ENCODE results near the gene INSRR. TPM values are rescaled to one million over a fixed set of nuclear protein-coding genes. Genes with fewer than 3 reads are reported as not detected.

INSRR gene
- total and polyA plus RNA-seq, 9 of the 15 experiments (the other 6 are each of a cell fraction or from before 2014, with no cell fraction given), result 0.03 to 0.18 (median 0.06) TPM; not detected in 3

DNA sequence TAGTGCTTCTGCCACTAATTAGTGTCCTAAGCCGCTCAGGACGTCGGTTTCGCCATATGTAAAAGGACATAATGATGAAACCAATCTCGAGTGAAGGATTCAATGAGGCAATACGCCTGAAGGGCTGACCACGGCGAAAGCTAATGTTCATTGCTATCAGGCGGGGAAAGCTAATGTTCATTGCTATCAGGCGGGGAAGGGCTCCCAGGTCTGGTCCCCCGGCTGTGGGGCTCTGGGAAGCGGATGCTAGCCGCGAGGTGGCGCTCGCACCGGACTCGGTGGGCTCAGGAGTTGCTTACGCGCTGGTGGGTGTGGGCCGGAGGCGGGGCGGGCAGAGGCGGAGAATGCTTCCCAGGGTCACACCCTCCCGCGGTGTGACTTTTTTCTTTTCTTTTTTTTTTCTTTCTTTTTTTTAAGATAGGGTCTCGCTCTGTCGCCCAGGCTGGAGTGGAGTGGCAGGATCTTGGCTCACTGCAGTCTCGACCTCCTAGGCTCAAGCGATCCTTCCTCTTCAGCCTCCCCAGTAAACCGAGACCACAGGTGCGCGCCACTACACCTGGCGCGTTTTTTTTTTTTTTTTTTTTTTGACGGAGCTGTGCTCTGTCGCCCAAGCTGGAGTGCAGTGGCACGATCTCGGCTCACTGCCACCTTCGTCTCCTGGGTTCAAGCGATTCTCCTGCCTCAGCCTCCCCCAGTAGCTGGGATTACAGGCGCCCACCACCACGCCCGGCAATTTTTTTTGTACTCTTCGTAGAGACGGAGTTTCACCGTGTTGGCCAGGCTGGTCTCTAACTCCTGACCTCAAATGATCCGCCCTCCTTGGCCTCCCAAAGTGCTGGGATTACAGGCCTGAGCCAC, 33.5 kb upstream of the INSRR start (continued):
- TF ChIP-seq PATZ1 (CRISPR knock-in tag; IDR thresholded peaks at IDR 0.05; ENCODE audit: borderline replicate concordance), result no peak

GRCh38 chr1:156889802-156890580, 31.1 kb upstream of the INSRR start:
- H3K27me3 ChIP-seq (ENCODE audit: control insufficient read depth in 2 of 2, insufficient read depth in 2 of 2, low read length in 2 of 2), result no peaks in the 10 kb centered on the region
- H3K4me2 ChIP-seq (ENCODE audit: insufficient read depth, low read length), result no peak overlapping the region
- H3K4me3 ChIP-seq, result no peak overlapping the region
- peak overlapping the region; percentile 93 for H2AFZ ChIP-seq (ENCODE audit: low read depth, low read length)
- no peaks in the 10 kb centered on the region for H3K79me2 ChIP-seq (ENCODE audit: control insufficient read depth, insufficient read depth, low read length)
- H3K4me1 ChIP-seq (replicated peaks in 1 of 2; ENCODE audit: control insufficient read depth in 2 of 2, insufficient read depth in 2 of 2, low read length in 2 of 2), result peaks cover 19 to 32% of the 10 kb centered on the region in 2 experiments
- no peak overlapping the region for H3K9ac ChIP-seq (ENCODE audit: insufficient read depth in 1 of 2, low read depth in 2 of 2, low read length in 2 of 2)
- intact Hi-C loops (cut with micrococcal nuclease), result loop anchor here (1.0 kb wide), 5 partner anchors 30 to 201 kb away; partner anchors contain the start of gene NTRK1
- in situ Hi-C loops (cut with MboI), result loop anchor here (5.0 kb wide), 1 partner anchor 37 kb away; no protein-coding TSS in a partner anchor
- DNase-seq (ENCODE audit: extremely low read depth in 1 of 4, low spot score in 3 of 4), result peak; percentile 77 to 92 (median 79)
- POLR2A ChIA-PET, result interaction anchor here (0.6 to 2.1 kb wide), 6 partner anchors 10 to 163 kb away, joined by 3 to 6 read pairs (median 3); partner anchors contain the start of genes ISG20L2 and METTL25B
- no peaks in the 10 kb centered on the region for H3K9me1 ChIP-seq (ENCODE audit: control insufficient read depth, insufficient read depth, low read length)
- H3K27ac ChIP-seq (ENCODE audit: extremely low read depth, low read depth, low read length), result no peak overlapping the region
- H3K9me3 ChIP-seq (replicated peaks; ENCODE audit: control insufficient read depth, insufficient read depth, low read depth, low read length), result no peaks in the 10 kb centered on the region
- no peaks in the 10 kb centered on the region for H4K20me1 ChIP-seq (replicated peaks; ENCODE audit: control insufficient read depth, insufficient read depth, low read length)
- FAIRE-seq, result peak; percentile 90
- ATAC-seq, result peak; percentile 68
- H3K36me3 ChIP-seq (ENCODE audit: control insufficient read depth, insufficient read depth, low read length), result no peaks in the 10 kb centered on the region
- CTCF ChIA-PET (ENCODE audit: low intra/inter-chr PET ratio), result interaction anchor here (0.6 to 2.9 kb wide), 14 partner anchors 30 to 264 kb away, joined by 3 to 24 read pairs (median 4); partner anchors contain the start of gene LRRC71
- 42% methylated on average over 8 of the region's 8 CpGs for WGBS (ENCODE audit: insufficient coverage, low coverage, missing lambda C conversion rate)
- BruUV-seq (replicated peaks), result no TSS peak
- TF ChIP-seq ZZZ3 (IDR thresholded peaks at IDR 0.05) (no peak), EWSR1 (IDR thresholded peaks at IDR 0.05; ENCODE audit: borderline replicate concordance, low read depth, partially characterized antibody) (no peak), RFX5 (IDR thresholded peaks at IDR 0.05; ENCODE audit: low read depth, low read length) (no peak), TRIM28 (IDR thresholded peaks at IDR 0.05) (no peak), SNIP1 (IDR thresholded peaks at IDR 0.05; ENCODE audit: low read depth) (peak; percentile 51; the same call in 1 of the 2 replicates), SP1 (CRISPR knock-in tag; IDR thresholded peaks at IDR 0.05) (peak; percentile 38; the same call in 1 of the 2 replicates), E2F3 (CRISPR knock-in tag; IDR thresholded peaks at IDR 0.05) (no peak), CEBPB (tag; IDR thresholded peaks at IDR 0.05) (no peak)
- TF ChIP-seq, protein P1, sequence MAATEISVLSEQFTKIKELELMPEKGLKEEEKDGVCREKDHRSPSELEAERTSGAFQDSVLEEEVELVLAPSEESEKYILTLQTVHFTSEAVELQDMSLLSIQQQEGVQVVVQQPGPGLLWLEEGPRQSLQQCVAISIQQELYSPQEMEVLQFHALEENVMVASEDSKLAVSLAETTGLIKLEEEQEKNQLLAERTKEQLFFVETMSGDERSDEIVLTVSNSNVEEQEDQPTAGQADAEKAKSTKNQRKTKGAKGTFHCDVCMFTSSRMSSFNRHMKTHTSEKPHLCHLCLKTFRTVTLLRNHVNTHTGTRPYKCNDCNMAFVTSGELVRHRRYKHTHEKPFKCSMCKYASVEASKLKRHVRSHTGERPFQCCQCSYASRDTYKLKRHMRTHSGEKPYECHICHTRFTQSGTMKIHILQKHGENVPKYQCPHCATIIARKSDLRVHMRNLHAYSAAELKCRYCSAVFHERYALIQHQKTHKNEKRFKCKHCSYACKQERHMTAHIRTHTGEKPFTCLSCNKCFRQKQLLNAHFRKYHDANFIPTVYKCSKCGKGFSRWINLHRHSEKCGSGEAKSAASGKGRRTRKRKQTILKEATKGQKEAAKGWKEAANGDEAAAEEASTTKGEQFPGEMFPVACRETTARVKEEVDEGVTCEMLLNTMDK (IDR thresholded peaks at IDR 0.05; ENCODE audit: borderline replicate concordance, insufficient read depth, low read depth, low read length, poor library complexity, severe bottlenecking), result no peak
- TF ChIP-seq, protein P2, sequence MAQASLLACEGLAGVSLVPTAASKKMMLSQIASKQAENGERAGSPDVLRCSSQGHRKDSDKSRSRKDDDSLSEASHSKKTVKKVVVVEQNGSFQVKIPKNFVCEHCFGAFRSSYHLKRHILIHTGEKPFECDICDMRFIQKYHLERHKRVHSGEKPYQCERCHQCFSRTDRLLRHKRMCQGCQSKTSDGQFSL (CRISPR knock-in tag; IDR thresholded peaks at IDR 0.05), result no peak
- TF ChIP-seq, protein P2 (tag; IDR thresholded peaks at IDR 0.05), result no peak

All from K562 (cell line).